Type B pancreatic cell (in vitro differentiated cells): ENCODE results near the gene MYO1E. TPM values are rescaled to one million over a fixed set of nuclear protein-coding genes. Genes with fewer than 3 reads are reported as not detected.
"Not testable (repeated sequence)": the region's sequence is repeated elsewhere in the genome, so short reads cannot be mapped to it uniquely, and the experiment has no call there.

Source experiments
- DNase-seq: peaks from one replicate; pipeline ENCODE4 v3.0.0; 2021; ENCODE audit warnings: mixed read lengths; ENCODE audit not compliant: unreplicated experiment; ENCODE audit errors: extremely low spot score
- H3K27ac Mint-ChIP-seq: 2 replicates; pipeline ENCODE4 v1.8.0; 2021; ENCODE audit warnings: mild to moderate bottlenecking, mixed read lengths
- H3K27me3 Mint-ChIP-seq: 2 replicates; pipeline ENCODE4 v1.8.0; 2021; ENCODE audit warnings: mixed read lengths
- H3K36me3 Mint-ChIP-seq: 2 replicates; pipeline ENCODE4 v1.8.0; 2021; ENCODE audit warnings: mixed read lengths
- H3K4me1 Mint-ChIP-seq: one replicate; pipeline ENCODE4 v1.8.0; 2021; ENCODE audit warnings: mixed read lengths; ENCODE audit not compliant: unreplicated experiment
- H3K4me3 Mint-ChIP-seq: 2 replicates; pipeline ENCODE4 v1.8.0; 2021; ENCODE audit warnings: mild to moderate bottlenecking, mixed read lengths
- H3K9me3 Mint-ChIP-seq: 2 replicates; pipeline ENCODE4 v1.8.0; 2021; ENCODE audit warnings: mixed read lengths
- total RNA-seq: library from RNA; stranded (reverse); gene quantifications from 2 replicates; pipeline ENCODE4 v1.2.1, GENCODE V29; 2021; ENCODE audit warnings: low replicate concordance
- TF ChIP-seq, protein P1 (sequence below): fragments of 200-600 bp; sonication (generic); conservative IDR thresholded peaks from 2 replicates; pipeline ENCODE4 v1.5.0; 2021; ENCODE audit warnings: antibody characterized with exemption, mild to moderate bottlenecking

The MYO1E gene
- total RNA-seq, 1 donor from 2014 or later: 55.6 TPM

GRCh38 chr15:59131969-59132562 lies 240.6 kb downstream of the MYO1E start:
- Mint-ChIP-seq H3K27ac (no peak overlapping the region), H3K36me3 (peaks cover 57% of the 10 kb centered on the region)

DNA sequence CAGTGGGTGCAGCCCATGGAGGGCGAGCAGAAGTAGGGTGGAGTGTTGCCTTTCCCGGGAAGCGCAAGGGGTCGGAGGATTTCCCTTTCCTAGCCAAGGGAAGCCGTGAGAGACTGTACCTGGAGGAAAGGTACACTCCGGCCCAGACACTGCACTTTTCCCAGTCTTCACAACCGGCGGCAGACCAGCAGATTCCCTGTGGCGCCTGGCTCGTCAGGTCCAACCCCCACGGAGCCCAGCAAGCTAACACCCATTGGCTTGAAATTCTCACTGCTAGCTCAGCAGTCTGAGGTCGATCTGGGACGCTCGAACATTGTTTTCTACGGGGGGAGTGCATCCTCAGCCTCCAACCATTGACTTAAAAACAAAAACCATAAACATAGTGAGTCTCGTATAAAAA lies 241.2 kb downstream of the MYO1E start:
- peaks cover 60% of the 10 kb centered on the region for H3K36me3 Mint-ChIP-seq
- H3K27ac Mint-ChIP-seq: no peak overlapping the region
- TF ChIP-seq, protein P1, sequence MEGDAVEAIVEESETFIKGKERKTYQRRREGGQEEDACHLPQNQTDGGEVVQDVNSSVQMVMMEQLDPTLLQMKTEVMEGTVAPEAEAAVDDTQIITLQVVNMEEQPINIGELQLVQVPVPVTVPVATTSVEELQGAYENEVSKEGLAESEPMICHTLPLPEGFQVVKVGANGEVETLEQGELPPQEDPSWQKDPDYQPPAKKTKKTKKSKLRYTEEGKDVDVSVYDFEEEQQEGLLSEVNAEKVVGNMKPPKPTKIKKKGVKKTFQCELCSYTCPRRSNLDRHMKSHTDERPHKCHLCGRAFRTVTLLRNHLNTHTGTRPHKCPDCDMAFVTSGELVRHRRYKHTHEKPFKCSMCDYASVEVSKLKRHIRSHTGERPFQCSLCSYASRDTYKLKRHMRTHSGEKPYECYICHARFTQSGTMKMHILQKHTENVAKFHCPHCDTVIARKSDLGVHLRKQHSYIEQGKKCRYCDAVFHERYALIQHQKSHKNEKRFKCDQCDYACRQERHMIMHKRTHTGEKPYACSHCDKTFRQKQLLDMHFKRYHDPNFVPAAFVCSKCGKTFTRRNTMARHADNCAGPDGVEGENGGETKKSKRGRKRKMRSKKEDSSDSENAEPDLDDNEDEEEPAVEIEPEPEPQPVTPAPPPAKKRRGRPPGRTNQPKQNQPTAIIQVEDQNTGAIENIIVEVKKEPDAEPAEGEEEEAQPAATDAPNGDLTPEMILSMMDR: no peak

More at GRCh38 chr15:59131969-59132562, 240.6 kb downstream of the MYO1E start:
- Mint-ChIP-seq H3K4me3 (no peak overlapping the region), H3K4me1 (no peaks in the 10 kb centered on the region), H3K27me3 (no peaks in the 10 kb centered on the region), H3K9me3 (peaks cover 5% of the 10 kb centered on the region)
- DNase-seq: no peak
- TF ChIP-seq, protein P1: no peak

DNA sequence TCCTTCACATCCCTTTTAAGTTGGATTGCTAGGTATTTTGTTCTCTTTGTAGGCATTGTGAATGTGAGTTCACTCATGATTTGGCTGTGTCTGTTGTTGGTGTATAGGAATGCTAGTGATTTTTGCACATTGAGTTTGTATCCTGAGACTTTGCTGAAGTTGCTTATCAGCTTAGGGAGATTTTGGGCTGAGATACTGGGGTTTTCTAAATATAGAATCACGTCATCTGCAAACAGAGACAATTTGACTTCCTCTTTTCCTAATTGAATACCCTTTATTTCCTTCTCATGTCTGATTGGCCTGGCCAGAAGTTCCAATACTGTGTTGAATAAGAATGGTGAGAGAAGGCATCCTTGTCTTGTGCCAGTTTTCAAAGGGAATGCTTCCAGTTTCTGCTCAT lies 245.4 kb downstream of the MYO1E start:
- not testable (repeated sequence) for H3K4me3 Mint-ChIP-seq, H3K27me3 Mint-ChIP-seq, DNase-seq, H3K4me1 Mint-ChIP-seq, H3K9me3 Mint-ChIP-seq, H3K27ac Mint-ChIP-seq
- peaks cover 82% of the 10 kb centered on the region for H3K36me3 Mint-ChIP-seq

More for the DNA sequence above, 241.2 kb downstream of the MYO1E start:
- H3K9me3 Mint-ChIP-seq: peaks cover 5% of the 10 kb centered on the region
- no peak for DNase-seq
- no peak overlapping the region for H3K4me3 Mint-ChIP-seq
- H3K4me1 Mint-ChIP-seq: no peaks in the 10 kb centered on the region
- no peaks in the 10 kb centered on the region for H3K27me3 Mint-ChIP-seq

- H3K36me3 Mint-ChIP-seq: peaks cover 79% of the 10 kb centered on the region
- not testable (repeated sequence) for H3K9me3 Mint-ChIP-seq, H3K4me1 Mint-ChIP-seq, DNase-seq, H3K27ac Mint-ChIP-seq, H3K4me3 Mint-ChIP-seq, H3K27me3 Mint-ChIP-seq
These were observed 247.0 kb downstream of the MYO1E start for GRCh38 chr15:59125683-59126082.

DNA sequence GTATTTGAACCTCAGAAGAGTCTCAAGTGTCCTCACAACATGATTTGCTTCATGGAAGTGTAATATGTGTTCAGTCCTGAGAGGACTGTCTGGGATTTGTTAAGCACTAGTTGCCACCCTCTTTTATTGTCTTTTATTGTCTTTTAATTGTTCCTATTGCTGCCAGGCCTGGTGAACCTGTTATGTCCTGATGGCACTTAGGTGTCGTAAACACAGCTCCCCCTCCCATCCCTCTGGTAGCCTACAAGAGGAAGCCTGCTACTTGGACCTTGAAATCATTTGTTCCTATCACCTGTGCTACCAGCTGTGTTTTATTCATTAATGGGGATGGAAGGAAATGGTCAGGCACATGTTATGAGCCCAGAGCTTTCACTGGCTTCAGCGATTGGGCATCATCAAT lies 248.4 kb downstream of the MYO1E start:
- TF ChIP-seq, protein P1: no peak
- Mint-ChIP-seq H3K4me3 (no peak overlapping the region), H3K36me3 (peaks cover 71% of the 10 kb centered on the region), H3K9me3 (no peaks in the 10 kb centered on the region), H3K27ac (no peak overlapping the region), H3K4me1 (no peaks in the 10 kb centered on the region), H3K27me3 (no peaks in the 10 kb centered on the region)
- no peak for DNase-seq

DNA sequence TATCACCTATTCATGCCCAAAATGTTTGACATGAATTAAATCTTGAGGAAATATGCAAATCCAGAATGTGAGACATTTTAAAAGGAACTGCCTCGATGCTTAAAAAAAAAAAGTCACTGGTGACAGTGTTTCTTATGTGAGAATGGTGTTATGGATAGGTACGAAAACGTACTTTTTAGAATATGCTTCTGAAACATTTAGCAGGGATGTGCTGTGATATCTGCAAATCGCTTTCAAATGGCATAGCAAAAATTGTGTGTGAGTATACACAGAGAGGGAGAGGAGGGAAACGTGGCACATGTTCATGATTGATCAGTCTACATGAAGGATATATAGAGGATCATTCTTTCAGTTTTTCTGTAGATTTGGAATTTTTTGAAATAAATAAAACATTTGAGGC lies 251.7 kb downstream of the MYO1E start:
- Mint-ChIP-seq H3K9me3 (no peaks in the 10 kb centered on the region), H3K4me3 (no peak overlapping the region), H3K27me3 (no peaks in the 10 kb centered on the region), H3K27ac (no peak overlapping the region), H3K4me1 (no peaks in the 10 kb centered on the region), H3K36me3 (peaks cover 45% of the 10 kb centered on the region)
- TF ChIP-seq, protein P1: no peak
- no peak for DNase-seq

DNA sequence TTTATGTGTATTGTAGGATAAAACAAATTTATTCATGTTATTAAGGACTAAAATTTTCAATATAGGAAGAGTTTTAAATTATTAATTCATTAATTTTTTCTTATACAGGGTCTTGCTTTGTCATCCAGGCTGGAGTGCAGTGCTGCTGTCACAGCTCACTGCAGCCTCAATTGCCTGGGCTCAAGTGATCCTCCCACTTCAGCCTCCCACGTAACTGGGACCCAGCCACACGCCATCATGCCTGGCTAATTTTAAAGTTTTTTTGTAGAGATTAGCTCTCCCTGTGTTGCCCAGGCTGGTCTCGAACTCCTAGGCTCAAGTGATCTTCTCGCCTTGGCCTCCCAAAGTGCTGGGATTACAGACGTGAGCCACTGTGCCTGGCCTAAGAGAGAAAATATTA lies 253.0 kb downstream of the MYO1E start:
- no peak overlapping the region for H3K27ac Mint-ChIP-seq
- TF ChIP-seq, protein P1: no peak
- H3K36me3 Mint-ChIP-seq: peaks cover 43% of the 10 kb centered on the region

More for the DNA sequence above, 253.0 kb downstream of the MYO1E start:
- H3K27me3 Mint-ChIP-seq: no peaks in the 10 kb centered on the region
- DNase-seq: no peak
- H3K9me3 Mint-ChIP-seq: no peaks in the 10 kb centered on the region
- H3K4me3 Mint-ChIP-seq: no peak overlapping the region
- H3K4me1 Mint-ChIP-seq: no peaks in the 10 kb centered on the region
